ENCODE data around the gene RRP1.

Gene RRP1, protein sequence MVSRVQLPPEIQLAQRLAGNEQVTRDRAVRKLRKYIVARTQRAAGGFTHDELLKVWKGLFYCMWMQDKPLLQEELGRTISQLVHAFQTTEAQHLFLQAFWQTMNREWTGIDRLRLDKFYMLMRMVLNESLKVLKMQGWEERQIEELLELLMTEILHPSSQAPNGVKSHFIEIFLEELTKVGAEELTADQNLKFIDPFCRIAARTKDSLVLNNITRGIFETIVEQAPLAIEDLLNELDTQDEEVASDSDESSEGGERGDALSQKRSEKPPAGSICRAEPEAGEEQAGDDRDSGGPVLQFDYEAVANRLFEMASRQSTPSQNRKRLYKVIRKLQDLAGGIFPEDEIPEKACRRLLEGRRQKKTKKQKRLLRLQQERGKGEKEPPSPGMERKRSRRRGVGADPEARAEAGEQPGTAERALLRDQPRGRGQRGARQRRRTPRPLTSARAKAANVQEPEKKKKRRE

DNA sequence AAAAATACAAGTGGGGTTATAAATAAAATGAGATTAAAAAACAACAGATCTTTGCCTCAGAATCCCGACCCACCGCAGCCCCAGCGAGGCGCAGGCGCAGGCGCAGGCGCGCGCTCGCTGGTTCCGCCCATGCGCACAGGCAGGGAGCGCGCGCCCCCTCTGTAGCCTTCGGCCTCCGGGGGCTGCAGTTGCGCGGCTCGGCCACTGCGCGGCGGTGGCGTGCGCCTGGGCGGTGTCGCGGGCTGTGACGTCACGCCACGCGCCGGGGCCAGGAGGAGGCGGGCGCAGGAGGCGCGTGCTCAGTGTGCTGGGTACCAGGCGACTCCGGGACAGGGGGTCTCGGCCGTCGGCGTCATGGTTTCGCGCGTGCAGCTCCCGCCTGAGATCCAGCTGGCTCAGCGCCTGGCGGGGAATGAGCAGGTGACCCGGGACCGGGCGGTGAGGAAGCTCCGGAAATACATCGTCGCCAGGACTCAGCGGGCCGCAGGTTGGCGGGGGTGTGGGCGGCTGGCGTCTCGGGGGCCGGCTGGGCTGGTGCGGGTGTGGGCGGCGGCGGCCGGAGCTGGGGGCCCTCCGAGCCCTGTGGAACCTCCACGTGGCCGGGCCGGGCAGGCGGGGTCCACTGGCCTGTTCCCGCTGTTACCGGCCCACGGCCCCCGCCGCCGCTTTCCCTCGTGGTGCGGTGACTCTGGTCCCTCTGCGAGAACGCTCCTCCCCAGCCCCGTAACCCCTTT lies at the start of gene RRP1:
TSS of gene RRP1 (plus strand) at position 302 of the 734 bp plus-strand sequence. CDS start at position 355, 53 bp downstream.
- DNase-seq, result peak; percentile 99

DNA sequence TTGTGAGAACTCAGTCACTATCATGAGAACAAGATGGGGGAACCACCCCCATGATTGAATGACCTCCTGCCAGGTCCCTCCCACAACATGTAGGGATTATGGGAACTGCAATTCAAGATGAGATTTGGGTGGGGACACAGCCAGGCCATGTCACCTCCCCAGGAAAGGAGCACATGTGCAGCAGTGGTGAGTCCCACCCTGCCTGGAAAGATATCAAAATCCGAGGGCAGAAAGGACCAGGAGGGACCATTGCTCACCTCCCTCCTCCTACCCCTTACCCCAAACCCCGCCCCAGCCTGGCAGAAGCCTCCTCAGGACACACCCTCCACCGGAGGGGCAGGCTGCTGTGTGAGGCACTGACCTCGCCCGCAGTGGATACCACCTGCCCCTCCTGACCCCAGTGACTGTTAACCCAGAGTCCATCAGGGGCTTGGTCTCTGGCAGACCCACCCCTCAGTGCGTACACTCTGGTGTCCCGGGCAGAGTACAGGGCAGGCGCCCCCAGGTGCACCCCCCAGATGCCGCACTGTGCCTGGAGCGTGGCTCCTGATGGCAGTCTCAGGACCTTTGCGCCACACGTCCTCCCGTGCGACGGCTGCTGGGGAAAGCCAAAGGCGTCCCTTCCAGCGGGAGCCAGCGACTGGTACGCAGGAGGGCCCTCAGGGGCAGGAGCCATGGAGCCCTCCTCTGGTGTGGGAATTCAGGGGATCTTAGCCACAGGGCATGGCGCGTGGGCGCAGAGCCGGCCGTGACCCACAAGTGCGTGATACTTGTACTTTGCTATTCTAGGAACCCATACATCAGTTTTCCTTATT lies 49.5 kb upstream of the RRP1 start:
- DNase-seq, result no peak

DNA sequence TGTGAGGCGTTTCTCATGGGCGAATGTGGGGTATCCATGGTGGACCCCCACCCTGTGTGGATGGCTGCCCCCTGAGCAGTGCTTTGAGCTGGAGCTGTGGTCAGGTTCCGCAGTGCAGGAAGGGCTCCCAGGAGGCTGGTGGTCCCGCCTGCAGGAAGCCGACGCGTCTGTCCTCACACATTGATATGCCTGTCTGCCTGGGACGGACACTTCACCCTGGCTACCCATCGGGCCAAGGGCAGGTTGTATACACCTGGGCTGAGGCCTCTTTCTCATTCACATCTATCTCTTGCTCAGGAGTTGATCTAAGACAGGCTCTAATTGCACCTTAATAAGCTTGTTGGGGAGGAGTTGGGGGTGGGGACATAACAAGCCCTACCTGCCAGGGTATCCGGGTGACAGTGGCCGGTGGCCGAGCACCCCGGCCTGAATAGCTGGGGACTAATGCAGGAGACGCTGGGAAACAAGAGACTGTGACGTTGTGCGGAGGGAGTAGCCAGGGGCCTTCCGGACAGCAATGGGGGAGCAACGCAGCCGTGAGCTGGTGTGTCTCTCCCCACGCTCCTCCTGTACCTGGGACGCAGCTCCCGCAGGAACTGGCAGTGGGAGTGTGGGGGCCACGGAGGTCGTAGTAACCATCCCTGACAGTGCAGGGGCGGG lies 48.8 kb upstream of the RRP1 start:
- DNase-seq, result no peak

DNA sequence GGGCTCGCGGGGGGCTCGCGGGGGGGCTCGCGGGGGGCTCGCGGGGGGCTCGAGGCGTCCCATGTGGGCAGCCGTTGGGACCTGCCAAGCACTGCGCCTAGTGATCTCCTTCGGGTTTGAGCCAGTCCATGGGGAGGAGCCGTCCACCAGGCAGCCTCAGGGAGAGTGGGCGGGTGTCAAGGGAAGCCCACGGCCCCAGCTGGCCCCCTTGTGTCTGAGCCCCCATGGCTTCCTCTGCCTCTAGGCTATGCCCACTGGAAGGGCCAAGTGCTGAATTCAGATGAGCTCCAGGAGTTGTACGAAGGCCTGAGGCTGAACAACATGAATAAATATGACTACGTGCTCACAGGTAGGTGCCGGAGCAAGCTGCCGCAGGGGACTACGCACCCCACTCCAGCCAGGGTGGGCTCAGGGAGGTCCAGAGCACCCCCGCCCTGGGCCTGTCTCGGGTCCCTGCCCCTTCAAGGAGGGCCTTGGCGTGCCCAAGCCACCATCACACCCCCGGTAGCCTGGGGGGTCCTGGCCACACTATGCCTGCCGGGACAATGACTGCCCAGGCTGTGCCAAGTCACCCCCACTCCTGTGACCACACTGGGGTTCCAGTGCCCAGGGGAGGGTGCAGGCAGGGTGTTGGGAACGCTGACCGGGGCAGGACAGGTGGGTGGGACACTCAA lies 47.8 kb upstream of the RRP1 start:
- DNase-seq, result no peak

DNA sequence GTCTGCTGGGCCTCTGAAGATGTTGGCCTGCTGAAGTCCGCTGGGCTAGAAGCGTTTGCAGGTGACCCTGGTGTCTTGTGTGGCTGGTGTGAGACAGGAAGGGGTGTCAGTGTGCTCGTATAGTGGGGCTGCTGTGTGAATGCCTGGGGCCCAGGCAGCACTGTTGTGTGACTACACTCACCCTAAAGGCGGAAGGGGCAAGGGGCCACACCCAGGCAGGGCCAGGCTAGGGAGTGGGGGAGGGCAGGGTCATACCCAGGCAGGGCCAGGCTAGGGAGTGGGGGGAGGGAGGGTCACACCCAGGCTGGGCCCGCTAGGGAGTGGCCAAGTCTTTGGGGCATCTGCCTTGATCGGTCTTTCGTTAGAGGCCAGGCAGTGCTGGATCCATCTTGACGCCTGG lies 45.4 kb upstream of the RRP1 start:
- no peak for DNase-seq

DNA sequence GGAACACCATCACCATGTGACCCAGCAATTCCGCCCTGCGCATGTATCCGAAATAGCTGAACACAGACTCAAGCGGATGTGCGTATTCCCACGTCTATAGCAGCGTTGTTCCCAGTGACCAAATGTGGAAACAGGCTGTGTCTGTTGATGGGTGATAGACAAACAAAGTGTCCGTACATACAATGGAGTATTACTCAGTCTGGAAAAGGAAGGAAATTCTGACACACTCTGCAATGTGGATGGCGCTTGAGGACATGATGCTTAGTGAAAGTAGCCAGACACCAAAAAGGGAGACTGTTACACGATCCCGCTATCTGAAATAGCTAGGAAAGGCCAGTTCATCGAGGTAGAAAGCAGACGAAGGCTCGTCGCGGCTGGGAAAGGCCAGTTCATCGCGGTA lies 44.7 kb upstream of the RRP1 start:
- DNase-seq, result no peak

DNA sequence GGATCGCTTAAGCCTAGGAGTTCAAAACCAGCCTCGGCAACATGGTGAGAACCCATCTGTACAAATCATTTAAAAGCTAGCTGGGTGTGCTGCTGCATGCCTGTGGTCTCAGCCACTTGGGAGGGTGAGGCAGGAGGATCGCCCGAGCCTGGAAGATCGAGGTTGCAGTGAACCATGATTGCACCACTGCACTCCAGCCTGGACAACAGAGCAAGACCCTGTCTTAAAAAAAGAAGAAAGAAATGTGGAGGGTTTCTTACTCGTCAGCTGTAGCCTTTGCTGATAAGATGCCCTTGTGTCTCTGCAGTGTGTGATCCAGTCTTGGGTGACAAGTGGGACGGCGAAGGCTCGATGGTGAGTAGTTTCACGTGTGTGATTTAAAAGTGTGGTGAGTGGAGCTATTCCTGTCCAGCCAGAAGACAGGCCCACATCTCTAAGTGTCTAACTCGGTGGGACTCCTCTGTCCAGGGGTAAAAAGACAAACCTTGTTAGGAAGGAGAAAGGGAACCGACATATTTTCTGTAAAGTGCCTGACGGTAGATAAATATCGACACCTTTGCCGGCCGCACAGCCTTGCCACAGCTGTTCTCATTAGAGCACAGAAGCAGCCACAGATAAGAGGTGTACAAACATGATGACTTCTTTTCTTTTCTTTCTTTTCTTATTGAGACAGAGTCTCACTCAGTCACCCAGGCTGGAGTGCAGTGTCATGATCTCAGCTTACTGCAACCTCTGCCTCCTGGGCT lies 43.4 kb upstream of the RRP1 start:
- no peak for DNase-seq

DNA sequence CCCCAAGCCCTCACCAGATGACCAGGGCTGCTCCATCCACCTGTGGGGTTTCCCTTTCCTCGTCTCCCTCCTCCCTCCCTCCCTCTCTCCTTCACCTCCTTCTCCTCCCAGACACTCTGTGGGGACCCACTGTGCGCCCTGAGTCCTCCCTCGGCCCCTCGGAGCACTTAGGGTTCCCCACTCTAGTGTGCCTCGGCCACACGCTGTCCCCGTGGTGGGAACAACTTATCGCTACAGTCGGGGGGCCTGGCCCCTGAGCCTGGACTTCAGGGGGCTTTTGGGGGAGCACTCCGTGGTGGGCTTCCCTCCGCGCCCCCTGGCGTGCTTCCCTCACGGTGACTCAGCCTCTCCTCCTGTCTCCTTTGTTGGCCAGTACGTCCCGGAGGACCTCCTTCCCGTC lies 40.8 kb upstream of the RRP1 start:
- no peak for DNase-seq

DNA sequence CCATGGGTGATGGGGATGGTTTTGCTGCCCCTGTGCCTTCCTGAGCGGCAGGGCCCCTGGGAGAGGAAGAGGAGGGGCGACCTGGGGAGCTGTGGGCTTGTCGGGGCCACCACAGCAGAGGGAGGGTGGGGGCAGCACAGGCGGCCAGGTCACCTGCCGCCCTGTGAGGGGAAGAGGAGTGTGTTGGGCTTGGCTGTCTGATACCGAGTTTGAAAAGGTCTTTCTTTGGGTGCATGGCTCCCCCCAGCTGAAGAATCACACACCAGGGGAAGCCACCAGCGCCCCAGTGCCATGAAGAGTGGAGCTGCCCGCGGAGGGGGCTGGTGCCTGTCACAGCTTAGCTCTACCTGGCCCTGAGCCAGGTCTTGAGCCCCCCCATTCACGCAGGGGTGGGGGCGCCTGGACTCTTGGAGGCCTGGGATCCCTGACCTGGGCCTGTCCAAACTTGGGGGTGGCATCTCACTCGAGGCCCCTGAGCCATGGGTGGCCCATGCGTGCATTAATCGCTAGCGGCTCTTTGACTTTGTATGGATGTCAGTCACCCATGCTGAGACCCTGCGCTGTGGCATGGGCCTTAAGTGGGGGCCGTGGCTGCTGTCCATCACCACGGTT lies 39.6 kb upstream of the RRP1 start:
- DNase-seq, result no peak

DNA sequence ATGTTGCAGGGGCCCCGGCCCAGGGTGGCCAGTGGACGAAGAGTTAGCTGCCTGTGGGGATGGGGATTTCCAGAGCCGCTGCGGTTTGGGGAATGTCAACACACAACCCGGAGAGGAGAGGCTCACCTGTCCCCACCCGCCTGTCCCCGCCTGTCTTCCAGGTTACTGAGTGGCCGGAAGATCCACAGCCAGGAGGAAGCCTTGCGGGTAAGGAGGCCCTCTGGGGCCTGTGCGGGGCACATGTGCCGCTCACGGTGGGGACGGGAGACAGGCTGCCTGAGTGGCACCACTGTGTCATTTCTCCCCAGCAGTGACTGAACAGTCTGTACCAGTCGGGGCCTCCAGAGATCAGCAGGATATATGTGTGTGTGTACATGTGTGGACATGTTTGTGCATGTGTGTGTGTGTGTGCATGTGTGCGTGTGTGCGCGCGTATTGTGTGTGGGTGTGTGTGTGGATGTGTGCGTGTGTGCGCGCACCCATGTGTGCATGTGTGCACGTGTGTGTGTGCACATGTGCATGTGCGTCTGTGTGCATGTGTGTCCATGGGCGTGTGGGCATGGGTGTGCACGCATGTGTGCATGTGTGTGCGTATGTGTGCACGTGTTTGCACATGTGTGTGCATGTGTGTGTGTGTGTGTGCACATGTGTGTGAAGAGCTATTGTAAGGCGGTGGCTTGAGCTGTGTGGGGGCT lies 38.9 kb upstream of the RRP1 start:
- DNase-seq, result no peak

DNA sequence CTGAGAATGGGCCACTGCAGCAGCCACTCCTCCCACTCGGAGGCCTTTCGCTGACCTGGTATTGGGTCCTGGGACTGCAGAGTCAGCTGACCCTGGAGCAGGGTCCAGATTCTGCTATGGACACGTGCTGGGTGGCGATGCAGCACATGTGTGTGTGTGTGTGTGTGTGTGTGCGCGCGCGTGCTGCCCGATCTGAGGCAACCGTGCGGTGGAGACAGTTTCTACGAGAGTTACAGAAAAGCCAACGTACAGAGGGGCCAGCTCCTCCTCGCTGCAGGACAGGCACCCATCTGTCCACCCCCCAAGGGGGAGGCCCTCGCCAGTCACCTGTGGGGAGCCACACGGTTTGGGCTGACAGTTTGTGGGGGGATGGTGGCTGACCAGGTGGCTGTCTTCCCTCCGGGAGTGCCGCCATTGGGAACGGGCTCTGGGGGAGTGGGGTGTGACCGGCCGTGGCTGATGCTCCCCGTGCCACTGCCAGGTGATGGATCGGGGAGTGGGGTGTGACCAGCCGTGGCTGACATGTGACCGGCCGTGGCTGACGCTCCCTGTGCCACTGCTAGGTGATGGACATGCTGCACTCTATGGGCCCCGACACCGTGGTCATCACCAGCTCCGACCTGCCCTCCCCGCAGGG lies 37.3 kb upstream of the RRP1 start:
- no peak for DNase-seq

DNA sequence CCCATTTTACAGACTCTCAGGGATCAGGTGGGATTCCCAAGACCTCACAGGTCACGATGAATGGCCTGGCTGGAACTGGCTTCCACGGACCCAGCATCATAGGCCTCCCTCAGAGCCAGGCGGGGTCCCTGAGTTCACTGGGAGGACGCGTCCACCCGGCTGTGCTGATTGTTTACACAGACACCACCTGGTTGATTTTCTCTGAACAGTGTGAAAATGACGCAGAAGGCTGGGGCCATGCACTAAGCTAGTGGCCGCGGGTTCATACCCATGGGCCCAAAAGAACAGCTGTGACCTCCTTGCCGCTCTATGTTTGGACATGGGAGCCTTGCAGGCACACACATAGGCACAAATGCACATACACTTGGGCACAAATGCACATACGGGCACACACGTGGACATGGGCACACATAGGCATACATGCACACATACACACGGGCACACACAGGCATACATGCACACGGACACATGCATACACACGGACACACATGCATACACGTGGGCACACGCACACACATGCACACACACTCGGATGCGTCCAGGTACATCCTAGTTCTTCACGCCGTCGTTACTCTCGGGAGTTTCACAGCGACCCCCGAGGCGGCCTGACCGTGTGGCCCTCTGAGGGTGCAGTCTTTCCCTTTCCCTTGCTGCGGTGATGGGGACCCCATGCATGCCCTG lies 36.5 kb upstream of the RRP1 start:
- no peak for DNase-seq

DNA sequence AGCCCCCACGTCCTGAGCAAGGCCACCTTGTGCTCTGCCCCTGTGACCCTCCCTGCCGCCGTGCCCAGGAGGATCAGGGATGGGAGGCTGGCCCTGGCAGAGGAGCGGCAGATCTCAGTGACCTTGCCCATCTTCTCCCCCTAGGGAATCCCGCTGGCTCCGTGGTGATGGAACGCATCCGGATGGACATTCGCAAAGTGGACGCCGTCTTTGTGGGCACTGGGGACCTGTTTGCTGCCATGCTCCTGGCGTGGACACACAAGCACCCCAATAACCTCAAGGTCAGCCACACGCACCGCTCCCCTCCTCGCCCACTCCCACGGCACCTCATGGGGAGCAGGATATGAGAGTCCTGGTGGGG lies 36.0 kb upstream of the RRP1 start:
- no peak for DNase-seq

DNA sequence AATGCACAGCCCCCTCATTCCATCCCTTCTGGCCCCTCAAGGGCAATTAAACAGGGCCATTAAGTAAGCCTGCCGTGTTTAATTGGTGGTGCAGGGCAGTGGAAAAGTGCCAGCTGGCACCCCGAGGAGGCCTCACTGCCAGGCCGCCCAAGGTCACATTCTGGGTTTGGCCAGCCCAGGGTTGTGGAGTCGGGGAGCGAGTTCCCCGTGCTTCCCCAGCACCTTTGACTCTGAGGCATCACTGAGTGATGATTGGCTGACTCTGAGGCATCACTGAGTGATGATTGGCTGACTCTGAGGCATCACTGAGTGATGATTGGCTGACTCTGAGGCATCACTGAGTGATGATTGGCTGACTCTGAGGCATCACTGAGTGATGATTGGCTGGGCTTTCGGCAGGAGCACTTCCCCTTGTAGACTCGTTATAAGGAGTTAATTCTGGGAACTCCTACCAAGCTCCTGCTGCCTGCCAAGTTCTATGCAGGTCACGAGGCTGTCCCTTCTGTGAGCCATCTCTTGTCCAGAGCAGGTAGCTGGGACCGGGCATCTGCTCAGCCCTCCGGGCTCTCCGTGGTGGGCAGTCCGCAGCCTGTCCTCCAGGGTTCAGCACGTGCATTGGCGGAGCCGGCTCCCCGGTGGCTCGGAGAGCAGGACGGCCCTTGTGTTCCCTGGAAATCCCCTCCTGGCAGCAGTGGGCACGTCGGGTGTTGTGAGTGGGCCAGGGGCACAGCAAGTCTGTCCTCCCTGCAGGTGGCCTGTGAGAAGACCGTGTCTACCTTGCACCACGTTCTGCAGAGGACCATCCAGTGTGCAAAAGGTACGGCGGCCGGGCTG lies 34.2 kb upstream of the RRP1 start:
- DNase-seq, result no peak

DNA sequence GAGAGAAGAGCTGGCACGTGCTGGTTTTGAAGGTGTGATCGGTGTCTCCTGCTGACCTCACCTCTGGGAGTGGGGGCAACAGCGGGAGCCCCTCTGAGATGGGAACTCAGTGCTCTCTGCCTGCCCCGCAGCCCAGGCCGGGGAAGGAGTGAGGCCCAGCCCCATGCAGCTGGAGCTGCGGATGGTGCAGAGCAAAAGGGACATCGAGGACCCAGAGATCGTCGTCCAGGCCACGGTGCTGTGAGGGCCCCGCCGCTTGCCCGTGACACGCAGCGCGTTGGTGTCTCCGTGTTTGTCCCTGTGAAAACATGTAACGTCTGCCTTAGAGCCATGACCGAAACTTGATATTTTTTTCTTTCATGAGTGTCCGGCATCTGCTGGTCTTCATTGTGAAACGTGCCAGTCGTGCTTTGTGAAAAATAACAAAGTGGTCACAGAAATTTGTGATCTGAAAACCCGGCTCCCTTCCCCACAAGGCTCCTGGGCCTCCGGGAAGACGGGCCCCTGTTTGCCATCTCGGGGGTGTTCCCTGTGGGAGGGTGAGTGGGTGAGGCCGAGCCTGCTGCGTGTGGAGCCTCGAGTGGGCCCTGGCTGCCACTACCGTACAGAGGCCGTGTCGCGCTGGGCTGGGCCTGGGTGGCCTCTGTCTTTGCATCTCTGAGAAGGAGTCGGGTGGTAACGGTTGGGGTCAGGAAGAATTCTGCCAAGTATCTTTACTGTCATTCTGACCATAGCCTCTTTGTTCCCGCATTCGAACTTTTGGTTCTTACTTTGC lies 33.4 kb upstream of the RRP1 start:
- no peak for DNase-seq

DNA sequence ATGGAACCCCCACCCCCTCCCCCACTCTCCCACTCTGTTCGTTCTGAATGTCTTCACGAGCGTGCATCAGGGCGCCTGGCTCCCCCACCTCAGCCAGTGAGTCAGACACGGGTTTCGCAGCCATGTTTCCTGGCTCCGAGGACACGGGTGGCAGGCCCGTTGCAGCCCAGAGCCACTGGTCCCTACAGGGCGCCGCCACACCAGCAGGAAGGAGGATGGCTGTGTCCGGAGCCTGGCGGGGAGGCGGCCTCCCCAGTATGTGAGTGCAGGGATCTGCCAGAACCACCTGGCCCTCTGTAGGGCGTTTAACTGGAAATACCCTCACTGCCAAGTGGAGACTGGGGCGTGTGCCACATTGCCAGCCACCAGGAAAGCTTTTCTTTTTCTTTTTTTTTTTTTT lies 31.8 kb upstream of the RRP1 start:
- no peak for DNase-seq

DNA sequence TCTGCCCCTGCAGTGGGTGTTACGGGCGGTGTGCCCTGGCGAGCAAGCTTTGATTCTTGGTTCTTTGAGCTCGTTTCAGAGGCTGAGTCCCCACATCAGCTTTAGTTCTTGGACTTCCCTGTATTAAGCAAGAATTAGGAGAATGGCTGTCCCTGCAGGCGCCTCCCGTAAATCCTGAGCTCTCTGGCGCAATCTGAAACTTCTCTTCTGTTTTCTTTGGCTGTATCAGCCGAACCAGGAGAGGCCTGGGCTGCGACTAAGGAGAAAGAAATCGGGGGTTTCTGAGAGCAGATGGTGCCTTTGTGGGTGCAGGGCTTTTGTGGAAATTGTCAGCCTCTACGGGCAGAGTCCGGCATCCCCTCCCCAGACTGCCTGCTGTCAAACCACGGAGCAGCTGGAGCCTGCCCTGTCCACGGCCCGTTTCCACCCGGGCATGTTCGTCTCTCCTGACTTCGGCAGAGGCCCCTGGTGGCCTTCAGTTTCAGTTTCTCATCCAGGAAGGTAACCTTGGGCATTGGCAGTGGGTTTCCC lies 31.2 kb upstream of the RRP1 start:
- DNase-seq, result no peak

Data from activated CD8-positive, alpha-beta memory T cell treated with anti-CD3 and anti-CD28 coated beads for 24 hours (primary cell).